ENCODE data around the gene ARL13B. TPM values are rescaled to one million over a fixed set of nuclear protein-coding genes. Genes with fewer than 3 reads are reported as not detected.

The ARL13B gene
- total and polyA plus RNA-seq, 2 of the 4 experiments (the other 2 are of a cell fraction): 2.7 to 3.0 TPM

DNA sequence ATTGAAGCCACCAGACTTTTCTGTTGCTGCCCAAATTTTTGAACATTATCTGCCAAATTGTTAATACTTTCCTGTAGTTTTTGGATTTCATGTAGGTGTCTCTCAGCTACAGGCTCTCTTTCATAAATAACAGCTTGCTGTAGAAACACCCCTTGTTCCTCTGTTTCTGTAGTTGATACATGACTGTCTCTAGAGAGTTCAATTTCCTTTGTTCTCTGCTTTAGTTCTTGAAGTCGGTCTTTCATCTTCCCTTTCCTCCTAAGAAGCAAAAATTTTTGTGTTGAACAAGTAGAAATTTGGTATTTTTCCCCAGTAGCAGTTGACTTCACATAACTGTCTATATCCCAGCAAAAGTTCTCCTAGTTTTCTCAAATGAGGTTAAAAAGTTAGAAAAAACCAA lies 35.1 kb downstream of the ARL13B start:
- in situ Hi-C loops (cut with MboI; ENCODE audit: low sequenced_read_pairs) (no loop called here), intact Hi-C loops (cut with micrococcal nuclease) (no loop called here), dilution Hi-C loops (cut with HindIII; ENCODE audit: low sequenced_read_pairs, unreplicated experiment) (no loop called here)
- no peak overlapping the region for H2BK120ac ChIP-seq (ENCODE audit: low read depth, low read length)
- no peak overlapping the region for H4K8ac ChIP-seq (ENCODE audit: low read depth in 2 of 2, low read length in 2 of 2)
- H3K4me1 ChIP-seq (ENCODE audit: control insufficient read depth, insufficient read depth, low read length): no peaks in the 10 kb centered on the region
- no peak overlapping the region for H3K4ac ChIP-seq (ENCODE audit: low read depth, low read length)
- H3K9me3 ChIP-seq (ENCODE audit: control insufficient read depth, insufficient read depth, low read length): no peaks in the 10 kb centered on the region
- H2BK5ac ChIP-seq (ENCODE audit: low read depth, low read length, poor library complexity, severe bottlenecking): no peak overlapping the region
- no peaks in the 10 kb centered on the region for H3K9me1 ChIP-seq (ENCODE audit: insufficient read depth, low read length)
- no peak overlapping the region for H2AK5ac ChIP-seq (ENCODE audit: low read depth, low read length)
- H2BK15ac ChIP-seq (ENCODE audit: low read depth, low read length): no peak overlapping the region
- H2BK20ac ChIP-seq (ENCODE audit: low read depth, low read length): no peak overlapping the region
- no peak for DNase-seq
- ChIA-PET CTCF (interaction anchor here (1.4 to 1.8 kb wide), 2 partner anchors 10 to 13 kb away, joined by 4 read pairs; no protein-coding TSS in a partner anchor), POLR2A (ENCODE audit: unreplicated experiment) (interaction anchor here (0.6 kb wide), 1 partner anchor 11 kb away, joined by 8 read pairs; no protein-coding TSS in a partner anchor)
- no peak overlapping the region for H3K56ac ChIP-seq (ENCODE audit: extremely low read depth, insufficient read depth, low read length)
- BruUV-seq (replicated peaks): no TSS peak
- no peak overlapping the region for H3K27ac ChIP-seq (ENCODE audit: insufficient read depth, low read length)
- ATAC-seq (ENCODE audit: low read depth): no peak
- no peak overlapping the region for H2AFZ ChIP-seq (replicated peaks; ENCODE audit: low read length, poor library complexity)
- no peak overlapping the region for H3K23ac ChIP-seq (ENCODE audit: low read depth, low read length)
- no peak overlapping the region for H2AK9ac ChIP-seq (replicated peaks; ENCODE audit: low read depth, low read length, poor library complexity)
- H3K4me2 ChIP-seq (ENCODE audit: low read depth, low read length): no peak overlapping the region
- H4K91ac ChIP-seq (ENCODE audit: insufficient read depth, low read depth, low read length): no peak overlapping the region
- no peaks in the 10 kb centered on the region for H3K36me3 ChIP-seq (ENCODE audit: control insufficient read depth, insufficient read depth, low read length)
- H3K18ac ChIP-seq (ENCODE audit: low read depth, low read length): no peak overlapping the region
- no peaks in the 10 kb centered on the region for H3K27me3 ChIP-seq (ENCODE audit: control insufficient read depth, insufficient read depth, low read length)
- TF ChIP-seq, protein P1, sequence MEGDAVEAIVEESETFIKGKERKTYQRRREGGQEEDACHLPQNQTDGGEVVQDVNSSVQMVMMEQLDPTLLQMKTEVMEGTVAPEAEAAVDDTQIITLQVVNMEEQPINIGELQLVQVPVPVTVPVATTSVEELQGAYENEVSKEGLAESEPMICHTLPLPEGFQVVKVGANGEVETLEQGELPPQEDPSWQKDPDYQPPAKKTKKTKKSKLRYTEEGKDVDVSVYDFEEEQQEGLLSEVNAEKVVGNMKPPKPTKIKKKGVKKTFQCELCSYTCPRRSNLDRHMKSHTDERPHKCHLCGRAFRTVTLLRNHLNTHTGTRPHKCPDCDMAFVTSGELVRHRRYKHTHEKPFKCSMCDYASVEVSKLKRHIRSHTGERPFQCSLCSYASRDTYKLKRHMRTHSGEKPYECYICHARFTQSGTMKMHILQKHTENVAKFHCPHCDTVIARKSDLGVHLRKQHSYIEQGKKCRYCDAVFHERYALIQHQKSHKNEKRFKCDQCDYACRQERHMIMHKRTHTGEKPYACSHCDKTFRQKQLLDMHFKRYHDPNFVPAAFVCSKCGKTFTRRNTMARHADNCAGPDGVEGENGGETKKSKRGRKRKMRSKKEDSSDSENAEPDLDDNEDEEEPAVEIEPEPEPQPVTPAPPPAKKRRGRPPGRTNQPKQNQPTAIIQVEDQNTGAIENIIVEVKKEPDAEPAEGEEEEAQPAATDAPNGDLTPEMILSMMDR (conservative IDR thresholded peaks at IDR 0.05; ENCODE audit: low read depth, low read length): no peak
- no peak for TF ChIP-seq RCOR1 (IDR thresholded peaks at IDR 0.05; ENCODE audit: insufficient replicate concordance, low read length)
- no peak for TF ChIP-seq SMC3 (IDR thresholded peaks at IDR 0.05; ENCODE audit: low read depth, low read length)
- TF ChIP-seq CEBPB (IDR thresholded peaks at IDR 0.05; ENCODE audit: low read depth, low read length): no peak
- TF ChIP-seq, protein P2, sequence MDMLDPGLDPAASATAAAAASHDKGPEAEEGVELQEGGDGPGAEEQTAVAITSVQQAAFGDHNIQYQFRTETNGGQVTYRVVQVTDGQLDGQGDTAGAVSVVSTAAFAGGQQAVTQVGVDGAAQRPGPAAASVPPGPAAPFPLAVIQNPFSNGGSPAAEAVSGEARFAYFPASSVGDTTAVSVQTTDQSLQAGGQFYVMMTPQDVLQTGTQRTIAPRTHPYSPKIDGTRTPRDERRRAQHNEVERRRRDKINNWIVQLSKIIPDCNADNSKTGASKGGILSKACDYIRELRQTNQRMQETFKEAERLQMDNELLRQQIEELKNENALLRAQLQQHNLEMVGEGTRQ (IDR thresholded peaks at IDR 0.05; ENCODE audit: low read depth, low read length): no peak
- no peak for TF ChIP-seq MAFK (IDR thresholded peaks at IDR 0.05; ENCODE audit: low read depth, low read length)
- no peaks in the 10 kb centered on the region for H3K79me1 ChIP-seq (ENCODE audit: low read depth in 1 of 2, low read length in 2 of 2)
- H3K9ac ChIP-seq (ENCODE audit: low read depth, low read length): no peak overlapping the region
- H4K5ac ChIP-seq (ENCODE audit: low read depth, low read length): no peak overlapping the region
- WGBS, 2 experiments (ENCODE audit: extremely low coverage in 2 of 2, insufficient read length in 1 of 2): no CpG with 5 or more reads among the region's 1 CpG
- no peak overlapping the region for H3K4me3 ChIP-seq (ENCODE audit: insufficient read depth, low read depth, low read length)
- H4K20me1 ChIP-seq (ENCODE audit: insufficient read depth, low read length): no peaks in the 10 kb centered on the region
- H3K14ac ChIP-seq (replicated peaks; ENCODE audit: low read depth, low read length): no peak overlapping the region

All from IMR-90 (cell line).